Activated CD4-positive, CD25-positive, alpha-beta regulatory T cell treated with anti-CD3 and anti-CD28 coated beads, Interleukin-2, amount 50 U/mL, for 24 hours (primary cell): Measurements from ENCODE around the gene HOXB7.

Source experiments
- ATAC-seq, 2 donors: fragments of 150-1000 bp; cut with Tn5 transposase; one replicate each; pipeline ENCODE4 v1.10.0; 2021; ENCODE audit warnings: mild to moderate bottlenecking in 1 of 2, moderate library complexity in 1 of 2

Gene HOXB7

GRCh38 chr17:48578616-48579470, 32.0 kb downstream of the HOXB7 start:
- peak; percentile 42 to 49 for ATAC-seq

- ATAC-seq = peak; percentile 66 to 68
These were observed 32.7 kb downstream of the HOXB7 start, which contains the start of gene HOXB4 for GRCh38 chr17:48577946-48578615. TSS of gene HOXB4 (minus strand) at chr17:48578350. CDS start at chr17:48578319, 31 bp downstream.

- ATAC-seq = peak in 1 of 2 donors; percentile 14
These were observed 33.4 kb downstream of the HOXB7 start for GRCh38 chr17:48577330-48577945.

- no peak for ATAC-seq
These were observed 34.1 kb downstream of the HOXB7 start for GRCh38 chr17:48576479-48577309.

GRCh38 chr17:48575673-48576478, 34.9 kb downstream of the HOXB7 start:
- no peak for ATAC-seq

GRCh38 chr17:48575066-48575582, 35.7 kb downstream of the HOXB7 start:
- ATAC-seq = no peak

- no peak for ATAC-seq
These were observed 36.2 kb downstream of the HOXB7 start for GRCh38 chr17:48574505-48575065.

- no peak for ATAC-seq
These were observed 38.9 kb downstream of the HOXB7 start for GRCh38 chr17:48571826-48572417.

GRCh38 chr17:48571024-48571818, 39.6 kb downstream of the HOXB7 start:
- no peak for ATAC-seq

- ATAC-seq = no peak
These were observed 40.3 kb downstream of the HOXB7 start for GRCh38 chr17:48570325-48571023.

GRCh38 chr17:48569674-48570324, 41.0 kb downstream of the HOXB7 start:
- no peak for ATAC-seq

- no peak for ATAC-seq
These were observed 41.6 kb downstream of the HOXB7 start for GRCh38 chr17:48569240-48569582.

GRCh38 chr17:48568499-48569239, 42.1 kb downstream of the HOXB7 start:
- no peak for ATAC-seq

GRCh38 chr17:48567646-48568354, 43.0 kb downstream of the HOXB7 start:
- ATAC-seq = no peak

- no peak for ATAC-seq
These were observed 43.6 kb downstream of the HOXB7 start for GRCh38 chr17:48567209-48567608.

- no peak for ATAC-seq
These were observed 44.1 kb downstream of the HOXB7 start for GRCh38 chr17:48566717-48567116.
